H9 (cell line): ENCODE results near the gene CEP97. TPM values are rescaled to one million over a fixed set of nuclear protein-coding genes. Genes with fewer than 3 reads are reported as not detected.
"Not testable (repeated sequence)": the region's sequence is repeated elsewhere in the genome, so short reads cannot be mapped to it uniquely, and the experiment has no call there.

ENCODE experiments used
- DNase-seq: peaks from one replicate; pipeline ENCODE4 v3.0.0-alpha.2; 2017
- H2AFZ ChIP-seq: one replicate; pipeline ENCODE4 v1.6.1; 2013; ENCODE audit warnings: mild to moderate bottlenecking, low read length, control low read depth, moderate library complexity
- H2AK5ac ChIP-seq: 2 replicates; pipeline ENCODE4 v1.6.1; 2013; ENCODE audit warnings: low read length, control low read depth, mixed read lengths; ENCODE audit not compliant: insufficient read length
- H2BK120ac ChIP-seq: one replicate; pipeline ENCODE4 v1.6.1; 2013; ENCODE audit warnings: low read depth, mild to moderate bottlenecking, low read length, control low read depth, inconsistent platforms; ENCODE audit not compliant: poor library complexity, severe bottlenecking
- H2BK12ac ChIP-seq: 2 replicates; pipeline ENCODE4 v1.6.1; 2013; ENCODE audit warnings: low read length, control low read depth, mixed read lengths, low read depth; ENCODE audit not compliant: insufficient read length
- H2BK15ac ChIP-seq: 2 replicates; pipeline ENCODE4 v1.6.1; 2013; ENCODE audit warnings: low read depth, low read length, control low read depth
- H2BK20ac ChIP-seq: one replicate; pipeline ENCODE4 v1.6.1; 2013; ENCODE audit warnings: low read depth, mild to moderate bottlenecking, low read length, control low read depth, inconsistent platforms; ENCODE audit not compliant: poor library complexity, severe bottlenecking
- H2BK5ac ChIP-seq: 2 replicates; pipeline ENCODE4 v1.6.1; 2013; ENCODE audit warnings: low read length, control low read depth, mixed read lengths; ENCODE audit not compliant: insufficient read length
- H3K14ac ChIP-seq: 2 replicates; pipeline ENCODE4 v1.6.1; 2013; ENCODE audit warnings: low read length, control low read depth; ENCODE audit not compliant: insufficient read depth
- H3K18ac ChIP-seq: 2 replicates; pipeline ENCODE4 v1.6.1; 2013; ENCODE audit warnings: low read depth, mild to moderate bottlenecking, mixed read lengths, low read length, control low read depth; ENCODE audit not compliant: insufficient read length
- H3K23ac ChIP-seq: 2 replicates; pipeline ENCODE4 v1.6.1; 2013; ENCODE audit warnings: low read length, control low read depth, mixed read lengths, low read depth; ENCODE audit not compliant: insufficient read length
- H3K23me2 ChIP-seq: 2 replicates; pipeline ENCODE4 v1.6.1; 2013; ENCODE audit warnings: low read depth, mild to moderate bottlenecking, mixed read lengths, low read length, control low read depth; ENCODE audit not compliant: insufficient read length, poor library complexity, severe bottlenecking
- H3K27ac ChIP-seq: 2 replicates; pipeline ENCODE4 v1.5.1; 2013; ENCODE audit warnings: low read length, control low read depth, mixed read lengths, low read depth; ENCODE audit not compliant: insufficient read length
- H3K27me3 ChIP-seq: 2 replicates; pipeline ENCODE4 v1.6.1; 2013; ENCODE audit warnings: low read length, control low read depth, inconsistent platforms; ENCODE audit not compliant: insufficient read depth
- H3K4ac ChIP-seq: 2 replicates; pipeline ENCODE4 v1.6.1; 2013; ENCODE audit warnings: low read depth, mild to moderate bottlenecking, control low read depth, inconsistent platforms, low read length, moderate library complexity
- H3K4me1 ChIP-seq: 2 replicates; pipeline ENCODE4 v1.6.1; 2013; ENCODE audit warnings: low read length, control low read depth, inconsistent platforms; ENCODE audit not compliant: insufficient read depth
- H3K4me2 ChIP-seq: 2 replicates; pipeline ENCODE4 v1.6.1; 2013; ENCODE audit warnings: low read length, control low read depth, mixed read lengths; ENCODE audit not compliant: insufficient read length, insufficient read depth
- H3K56ac ChIP-seq: 2 replicates; pipeline ENCODE4 v1.6.1; 2013; ENCODE audit warnings: low read depth, mild to moderate bottlenecking, mixed read lengths, low read length, control low read depth; ENCODE audit not compliant: insufficient read length
- H3K79me1 ChIP-seq: 2 replicates; pipeline ENCODE4 v1.6.1; 2013; ENCODE audit warnings: low read depth, mild to moderate bottlenecking, moderate library complexity, low read length, control low read depth, inconsistent platforms; ENCODE audit not compliant: insufficient read depth, poor library complexity, severe bottlenecking
- H3K79me2 ChIP-seq: 2 replicates; pipeline ENCODE4 v1.6.1; 2013; ENCODE audit warnings: low read length, control low read depth, inconsistent platforms; ENCODE audit not compliant: insufficient read depth
- H3K9ac ChIP-seq: 2 replicates; pipeline ENCODE4 v1.6.1; 2013; ENCODE audit warnings: low read length, control low read depth, mixed read lengths; ENCODE audit not compliant: insufficient read length; ENCODE audit errors: extremely low read depth
- H3K9me3 ChIP-seq: one replicate; pipeline ENCODE4 v1.6.1; 2013; ENCODE audit warnings: low read depth, low read length, inconsistent platforms; ENCODE audit not compliant: control insufficient read depth
- H3T11ph ChIP-seq: one replicate; pipeline ENCODE4 v1.6.1; 2013; ENCODE audit warnings: mild to moderate bottlenecking, low read length, control low read depth, inconsistent platforms
- H4K20me1 ChIP-seq: one replicate; pipeline ENCODE4 v1.6.1; 2013; ENCODE audit not compliant: control insufficient read depth, insufficient read length, insufficient read depth
- H4K5ac ChIP-seq: 2 replicates; pipeline ENCODE4 v1.6.1; 2013; ENCODE audit warnings: low read depth, mild to moderate bottlenecking, mixed read lengths, low read length, control low read depth; ENCODE audit not compliant: insufficient read length
- H4K8ac ChIP-seq: replicated peaks from 2 replicates; pipeline ENCODE4 v1.6.1; 2013; ENCODE audit warnings: low read length, control low read depth, mixed read lengths, low read depth; ENCODE audit not compliant: insufficient read length
- H4K91ac ChIP-seq: 2 replicates; pipeline ENCODE4 v1.6.1; 2013; ENCODE audit warnings: low read depth, mild to moderate bottlenecking, moderate library complexity, mixed read lengths, low read length, control low read depth; ENCODE audit not compliant: insufficient read length
- H3K27ac Mint-ChIP-seq, 3 experiments: 2 replicates in 2 of 3; 3 replicates in 1 of 3; pipeline ENCODE4 v1.8.0; 2020 to 2021; ENCODE audit warnings: mixed read lengths in 3 of 3, mild to moderate bottlenecking in 1 of 3, moderate library complexity in 1 of 3
- H3K27me3 Mint-ChIP-seq: 2 replicates; pipeline ENCODE4 v1.8.0; 2021; ENCODE audit warnings: low read depth, mild to moderate bottlenecking, moderate library complexity, mixed read lengths
- H3K36me3 Mint-ChIP-seq, 3 experiments: 2 replicates in 2 of 3; 3 replicates in 1 of 3; pipeline ENCODE4 v1.8.0; 2020 to 2021; ENCODE audit warnings: low read depth in 3 of 3, mixed read lengths in 3 of 3; ENCODE audit not compliant: insufficient read depth in 1 of 3
- H3K4me1 Mint-ChIP-seq, 2 experiments: 2 replicates each; pipeline ENCODE4 v1.8.0; 2020; ENCODE audit warnings: mixed read lengths in 2 of 2
- H3K4me3 Mint-ChIP-seq, 2 experiments: 2 replicates in 1 of 2; 3 replicates in 1 of 2; pipeline ENCODE4 v1.8.0; 2020 to 2021; ENCODE audit warnings: mild to moderate bottlenecking in 2 of 2, mixed read lengths in 2 of 2, moderate library complexity in 1 of 2
- H3K9me3 Mint-ChIP-seq, 2 experiments: 2 replicates in 1 of 2; 3 replicates in 1 of 2; pipeline ENCODE4 v1.8.0; 2020; ENCODE audit warnings: mild to moderate bottlenecking in 2 of 2, mixed read lengths in 2 of 2, moderate library complexity in 1 of 2
- WGBS: extraction: QIAGEN DNeasy Blood & Tissue Kit; methylation state at CpG from one replicate; pipeline ENCODE4 v1.1.7; 2013; ENCODE audit warnings: missing lambda C conversion rate, low lambda C conversion rate, mixed read lengths; ENCODE audit not compliant: insufficient read length; ENCODE audit errors: extremely low coverage; 5-methylcytosine and 5-hydroxymethylcytosine counted together
- total RNA-seq: library from RNA; stranded (reverse); gene quantifications from 2 replicates; pipeline ENCODE4 v1.2.1, GENCODE V29; 2021
- TF ChIP-seq, protein P1 (sequence below): fragments of 200-600 bp; sonication (generic); conservative IDR thresholded peaks from 3 replicates; pipeline ENCODE4 v1.8.0; 2021; ENCODE audit warnings: antibody characterized with exemption, mild to moderate bottlenecking

The CEP97 gene
- total RNA-seq, 1 experiment from 2014 or later, result 13.9 TPM

DNA sequence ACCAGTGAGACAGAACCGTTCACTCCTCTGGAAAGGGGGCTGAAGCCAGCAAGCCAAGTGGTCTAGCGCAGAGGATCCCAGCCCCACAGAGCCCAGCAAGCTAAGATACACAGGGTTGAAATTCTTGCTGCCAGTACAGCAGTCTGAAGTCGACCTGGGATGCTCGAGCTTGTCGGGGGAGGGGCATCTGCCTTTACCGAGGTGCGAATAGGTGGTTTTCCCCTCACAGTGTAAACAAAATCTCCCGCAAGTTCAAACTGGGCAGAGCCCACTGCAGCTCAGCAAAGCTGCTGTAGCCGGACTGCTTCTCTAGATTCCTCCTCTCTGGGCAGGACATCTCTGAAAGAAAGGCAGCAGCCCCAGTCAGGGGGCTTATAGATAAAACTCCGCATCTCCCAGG, 11.4 kb downstream of the CEP97 start:
- Histone ChIP-seq H2AK5ac (no peak overlapping the region), H3K79me2 (no peaks in the 10 kb centered on the region), H4K91ac (no peak overlapping the region), H3T11ph (no peak overlapping the region), H4K5ac (no peak overlapping the region), H3K23ac (no peak overlapping the region), H3K9me3 (no peaks in the 10 kb centered on the region), H3K14ac (no peak overlapping the region), H3K4me2 (no peak overlapping the region), H3K23me2 (no peaks in the 10 kb centered on the region), H2BK120ac (no peak overlapping the region), H3K4ac (no peak overlapping the region), H3K56ac (no peak overlapping the region), H2BK12ac (no peak overlapping the region), H2BK5ac (no peak overlapping the region), H2BK15ac (no peak overlapping the region), H4K20me1 (no peaks in the 10 kb centered on the region), H3K27me3 (no peaks in the 10 kb centered on the region), H3K18ac (no peak overlapping the region), H4K8ac (no peak overlapping the region), H2AFZ (no peak overlapping the region), H3K79me1 (no peaks in the 10 kb centered on the region), H3K9ac (no peak overlapping the region), H3K4me1 (no peaks in the 10 kb centered on the region), H2BK20ac (no peak overlapping the region), H3K27ac (no peak overlapping the region)
- Mint-ChIP-seq H3K4me1 (no peaks in the 10 kb centered on the region), H3K27ac (no peak overlapping the region), H3K27me3 (no peaks in the 10 kb centered on the region), H3K36me3 (peaks cover 68 to 89% (median 87%) of the 10 kb centered on the region in 3 experiments), H3K9me3 (peaks cover 36 to 47% of the 10 kb centered on the region in 2 experiments), H3K4me3 (no peak overlapping the region)
- TF ChIP-seq, protein P1, sequence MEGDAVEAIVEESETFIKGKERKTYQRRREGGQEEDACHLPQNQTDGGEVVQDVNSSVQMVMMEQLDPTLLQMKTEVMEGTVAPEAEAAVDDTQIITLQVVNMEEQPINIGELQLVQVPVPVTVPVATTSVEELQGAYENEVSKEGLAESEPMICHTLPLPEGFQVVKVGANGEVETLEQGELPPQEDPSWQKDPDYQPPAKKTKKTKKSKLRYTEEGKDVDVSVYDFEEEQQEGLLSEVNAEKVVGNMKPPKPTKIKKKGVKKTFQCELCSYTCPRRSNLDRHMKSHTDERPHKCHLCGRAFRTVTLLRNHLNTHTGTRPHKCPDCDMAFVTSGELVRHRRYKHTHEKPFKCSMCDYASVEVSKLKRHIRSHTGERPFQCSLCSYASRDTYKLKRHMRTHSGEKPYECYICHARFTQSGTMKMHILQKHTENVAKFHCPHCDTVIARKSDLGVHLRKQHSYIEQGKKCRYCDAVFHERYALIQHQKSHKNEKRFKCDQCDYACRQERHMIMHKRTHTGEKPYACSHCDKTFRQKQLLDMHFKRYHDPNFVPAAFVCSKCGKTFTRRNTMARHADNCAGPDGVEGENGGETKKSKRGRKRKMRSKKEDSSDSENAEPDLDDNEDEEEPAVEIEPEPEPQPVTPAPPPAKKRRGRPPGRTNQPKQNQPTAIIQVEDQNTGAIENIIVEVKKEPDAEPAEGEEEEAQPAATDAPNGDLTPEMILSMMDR, result no peak
- no CpG with 5 or more reads among the region's 10 CpGs for WGBS
- DNase-seq, result no peak

DNA sequence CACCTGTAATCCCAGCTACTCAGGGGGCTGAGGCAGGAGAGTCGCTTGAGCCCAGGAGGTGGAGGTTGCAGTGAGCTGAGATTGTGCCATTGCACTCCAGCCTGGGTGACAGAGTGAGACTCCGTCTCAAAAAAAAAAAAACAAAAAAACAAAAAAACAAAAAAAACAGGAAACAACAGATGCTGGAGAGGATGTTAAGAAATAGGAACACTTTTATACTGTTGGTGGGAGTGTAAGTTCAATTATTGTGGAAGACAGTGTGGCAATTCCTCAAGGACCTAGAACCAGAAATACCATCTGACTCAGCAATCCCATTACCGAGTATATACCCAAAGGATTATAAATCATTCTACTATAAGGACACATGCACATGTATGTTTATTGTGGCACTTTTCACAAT, 17.5 kb downstream of the CEP97 start:
- not testable (repeated sequence) for H3K9ac ChIP-seq, H3K4ac ChIP-seq, H4K20me1 ChIP-seq, H4K91ac ChIP-seq, H3K4me2 ChIP-seq, H3K56ac ChIP-seq, H3K4me1 ChIP-seq, H4K8ac ChIP-seq, H3K23me2 ChIP-seq, H3K9me3 ChIP-seq, H3K14ac ChIP-seq, H2AK5ac ChIP-seq, H4K5ac ChIP-seq, H3K4me3 Mint-ChIP-seq, H2BK12ac ChIP-seq, H2BK15ac ChIP-seq, H3K23ac ChIP-seq, H2BK5ac ChIP-seq, DNase-seq, H3K27ac ChIP-seq, H2AFZ ChIP-seq, H3K27me3 ChIP-seq, H3K18ac ChIP-seq, H2BK120ac ChIP-seq, H3T11ph ChIP-seq, H3K79me2 ChIP-seq, H3K27ac Mint-ChIP-seq, H2BK20ac ChIP-seq, H3K27me3 Mint-ChIP-seq, H3K79me1 ChIP-seq, H3K4me1 Mint-ChIP-seq
- H3K9me3 Mint-ChIP-seq, result peaks cover 35 to 40% of the 10 kb centered on the region in 2 experiments
- WGBS, result no CpG with 5 or more reads among the region's 3 CpGs
- H3K36me3 Mint-ChIP-seq, result peaks cover 44 to 58% (median 58%) of the 10 kb centered on the region in 3 experiments
